HTR-8/SVneo (cell line): ENCODE measurements around the gene UPF2.
A peak's percentile ranks its signal among the peaks of the same experiment; 100 is the strongest.

Experiments
- DNase-seq: peaks from one replicate; pipeline ENCODE4 v3.0.0; 2011; ENCODE audit warnings: low spot score, mixed read lengths; ENCODE audit not compliant: insufficient read length
- FAIRE-seq: peaks from 2 replicates; lab custom pipeline; 2011; peaks lifted over from hg19 to GRCh38; lab: Jason Lieb, UNC

UPF2 gene

GRCh38 chr10:11910102-11910501, 132.5 kb downstream of the UPF2 start:
- DNase-seq: no peak
- FAIRE-seq: no peak

DNA sequence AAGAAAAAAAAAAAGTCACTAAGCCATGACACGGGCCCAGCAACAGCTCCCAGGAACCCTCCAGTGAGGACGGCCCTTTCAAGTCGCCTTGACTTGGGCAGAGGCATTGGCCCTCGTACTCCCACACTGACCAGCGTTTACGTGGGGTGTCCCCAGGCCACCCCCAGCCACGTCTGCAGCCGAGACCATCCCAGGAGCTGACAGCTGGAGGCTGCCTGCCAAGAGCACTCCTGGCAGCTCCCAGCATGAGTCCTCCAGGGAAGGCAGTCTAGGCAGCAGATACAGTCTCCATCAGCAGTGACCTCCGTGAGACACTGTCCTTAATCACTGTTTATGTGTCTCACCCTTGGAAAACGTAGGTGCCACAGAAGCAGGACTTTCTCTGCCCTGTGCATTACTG, 133.0 kb downstream of the UPF2 start:
- DNase-seq (no peak), FAIRE-seq (no peak)

DNA sequence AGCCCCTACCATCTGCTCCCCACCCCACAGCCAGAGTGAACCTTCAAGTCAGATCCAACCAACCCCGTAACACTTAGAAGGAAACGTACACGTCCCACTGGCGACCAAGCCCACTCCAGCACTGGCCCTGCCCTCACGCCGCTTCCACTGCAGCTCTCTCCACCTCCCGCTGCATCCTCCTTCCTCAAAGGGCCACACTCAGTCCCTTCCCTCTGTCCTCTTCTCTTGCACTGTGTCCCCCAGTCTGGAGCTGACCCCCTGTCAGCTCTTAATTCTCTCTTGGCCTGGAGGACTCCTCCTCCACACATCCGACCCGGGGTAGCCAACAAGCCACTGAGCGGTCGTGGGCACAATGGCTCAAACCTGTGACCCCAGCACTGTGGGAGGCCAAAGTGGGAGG, 133.6 kb downstream of the UPF2 start:
- FAIRE-seq (no peak), DNase-seq (no peak)

GRCh38 chr10:11908536-11908935, 134.1 kb downstream of the UPF2 start:
- no peak for FAIRE-seq

GRCh38 chr10:11907914-11908313, 134.7 kb downstream of the UPF2 start:
- no peak for FAIRE-seq

More at GRCh38 chr10:11908536-11908935, 134.1 kb downstream of the UPF2 start:
- no peak for DNase-seq

GRCh38 chr10:11906714-11907113, 135.9 kb downstream of the UPF2 start:
- DNase-seq: no peak
- FAIRE-seq: no peak

More at GRCh38 chr10:11907914-11908313, 134.7 kb downstream of the UPF2 start:
- no peak for DNase-seq

DNA sequence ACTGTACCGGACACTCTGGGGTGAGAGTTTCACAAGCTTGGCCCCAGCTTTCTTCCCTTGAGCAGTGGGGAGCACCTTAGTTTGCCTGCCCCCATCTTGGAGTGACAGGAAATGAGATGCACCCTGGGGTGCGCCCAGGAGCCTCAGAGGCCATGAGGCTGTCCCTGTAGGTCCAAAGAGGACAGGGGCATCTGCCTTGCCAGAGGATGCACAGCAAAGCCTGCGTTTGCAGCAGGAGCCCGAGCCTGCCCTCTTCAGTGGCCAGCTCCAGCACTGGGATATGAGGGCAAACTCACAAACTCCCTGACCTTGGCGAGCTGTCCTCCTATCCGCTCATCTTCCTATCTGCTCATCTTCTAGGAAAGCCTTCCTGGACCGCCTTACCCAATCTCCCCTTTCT, 140.0 kb downstream of the UPF2 start:
- FAIRE-seq (no peak), DNase-seq (no peak)

- FAIRE-seq: no peak
- no peak for DNase-seq
These were observed 140.7 kb downstream of the UPF2 start for GRCh38 chr10:11901833-11902475.

GRCh38 chr10:11901454-11901832, 141.2 kb downstream of the UPF2 start:
- DNase-seq: no peak
- no peak for FAIRE-seq

DNA sequence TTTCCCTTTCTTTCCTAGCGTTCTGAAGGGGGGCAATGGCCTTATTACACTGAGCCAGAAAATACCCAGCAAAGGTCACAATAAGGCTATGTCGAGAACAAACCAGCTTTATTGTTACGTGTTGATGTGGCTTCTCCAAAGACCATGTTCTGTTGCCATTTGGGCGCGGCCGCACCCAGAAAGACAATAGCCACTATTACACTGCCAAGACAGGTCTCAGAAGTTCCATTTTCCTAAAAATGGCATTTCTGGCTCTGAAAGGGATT, 141.6 kb downstream of the UPF2 start:
- no peak for FAIRE-seq

DNA sequence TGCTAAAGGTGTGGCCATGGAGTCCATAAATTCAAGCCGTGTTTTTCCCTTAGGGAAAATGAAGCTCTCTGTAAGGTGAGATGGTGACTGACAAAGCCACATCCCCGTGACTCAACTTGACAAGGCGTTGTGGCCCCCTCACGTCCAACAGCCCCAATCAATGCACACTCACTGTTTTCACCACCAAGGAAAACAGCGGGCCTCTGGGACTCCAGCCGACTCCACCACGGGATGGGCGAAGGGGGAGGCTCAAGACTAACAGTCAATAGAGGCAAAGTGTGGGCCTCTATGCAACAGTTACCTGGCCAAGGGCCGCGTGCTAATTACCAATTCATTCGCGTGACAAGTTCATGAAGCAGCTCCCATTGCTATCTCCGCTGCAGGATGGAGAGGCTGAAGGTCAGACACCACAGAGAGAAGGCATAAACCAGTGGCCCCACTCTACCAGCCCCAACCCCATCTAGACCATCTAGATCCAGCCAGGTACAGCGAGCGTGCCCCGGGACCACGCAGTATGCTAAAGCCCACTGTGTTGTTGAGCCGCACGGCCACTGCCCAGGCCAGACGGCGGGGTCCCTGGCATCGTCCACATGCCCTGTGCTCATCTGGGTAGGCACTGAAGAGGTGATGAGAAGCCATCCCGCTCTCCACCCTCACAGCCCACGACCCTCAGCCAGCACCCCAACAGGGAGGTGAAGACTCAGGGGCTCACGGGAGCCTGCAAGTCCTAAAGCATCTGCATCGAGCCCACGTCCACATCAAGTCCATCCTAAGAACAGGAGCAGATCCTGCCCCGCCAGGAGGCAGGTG, 143.3 kb downstream of the UPF2 start:
- FAIRE-seq (peak; percentile 38), DNase-seq (no peak)

More for the DNA sequence above, 141.6 kb downstream of the UPF2 start:
- no peak for DNase-seq

DNA sequence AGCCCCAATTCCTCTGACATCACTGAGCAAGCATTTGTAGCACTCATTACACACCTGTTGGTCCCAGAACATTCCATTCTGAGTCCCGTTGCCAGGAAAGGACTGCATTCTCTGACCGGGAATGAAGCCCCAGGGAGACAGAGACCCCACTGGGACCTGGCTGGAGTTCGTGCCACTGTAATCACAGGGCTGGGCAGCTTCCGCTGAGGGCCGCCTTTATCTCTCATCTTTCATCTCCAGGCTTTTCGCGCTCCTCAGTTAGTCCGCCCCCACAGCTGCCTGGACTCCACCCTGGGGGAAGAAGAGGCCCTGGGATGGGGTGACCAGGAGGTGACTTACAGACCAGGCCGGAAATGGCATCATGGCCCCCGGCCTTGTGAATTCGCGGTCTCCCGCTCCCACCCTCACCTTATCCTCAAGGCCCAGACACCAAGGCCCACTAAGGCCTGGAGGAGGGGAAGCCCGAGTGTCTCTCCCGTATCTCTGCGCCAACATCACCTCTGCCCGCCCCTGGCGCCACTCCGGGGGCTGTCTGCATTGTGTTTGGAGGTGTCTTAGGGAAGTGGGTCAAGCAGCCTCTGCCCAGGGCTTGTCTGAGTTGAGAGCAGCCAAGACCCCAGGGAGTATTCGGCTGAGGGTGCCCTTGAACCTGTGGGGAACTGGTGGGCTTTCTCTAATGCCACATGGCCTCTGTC, 144.1 kb downstream of the UPF2 start:
- FAIRE-seq (no peak), DNase-seq (no peak)

GRCh38 chr10:11898033-11898371, 144.6 kb downstream of the UPF2 start:
- FAIRE-seq: no peak

GRCh38 chr10:11896549-11897200, 145.9 kb downstream of the UPF2 start:
- no peak for FAIRE-seq
- DNase-seq: no peak

More at GRCh38 chr10:11898033-11898371, 144.6 kb downstream of the UPF2 start:
- no peak for DNase-seq

DNA sequence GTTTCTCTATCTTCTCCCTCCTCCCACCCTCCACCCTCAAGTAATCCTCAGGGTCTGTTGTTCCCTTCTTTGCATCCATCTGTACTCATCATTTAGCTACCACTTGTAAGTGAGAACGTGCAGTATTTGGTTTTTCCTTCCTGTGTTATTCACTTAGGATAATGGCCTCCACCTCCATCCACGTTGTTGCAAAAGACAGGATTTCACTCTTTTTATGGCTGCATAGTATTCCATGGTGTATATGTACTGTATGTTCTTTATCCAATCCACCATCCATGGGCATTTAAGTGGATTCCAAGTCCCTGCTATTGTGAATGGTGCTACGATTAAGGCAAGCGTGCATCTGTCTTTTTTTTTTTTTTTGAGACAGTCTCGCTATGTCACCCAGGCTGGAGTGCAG, 147.0 kb downstream of the UPF2 start:
- DNase-seq (no peak), FAIRE-seq (no peak)

GRCh38 chr10:11895108-11895466, 147.5 kb downstream of the UPF2 start:
- FAIRE-seq: no peak
- DNase-seq: no peak

DNA sequence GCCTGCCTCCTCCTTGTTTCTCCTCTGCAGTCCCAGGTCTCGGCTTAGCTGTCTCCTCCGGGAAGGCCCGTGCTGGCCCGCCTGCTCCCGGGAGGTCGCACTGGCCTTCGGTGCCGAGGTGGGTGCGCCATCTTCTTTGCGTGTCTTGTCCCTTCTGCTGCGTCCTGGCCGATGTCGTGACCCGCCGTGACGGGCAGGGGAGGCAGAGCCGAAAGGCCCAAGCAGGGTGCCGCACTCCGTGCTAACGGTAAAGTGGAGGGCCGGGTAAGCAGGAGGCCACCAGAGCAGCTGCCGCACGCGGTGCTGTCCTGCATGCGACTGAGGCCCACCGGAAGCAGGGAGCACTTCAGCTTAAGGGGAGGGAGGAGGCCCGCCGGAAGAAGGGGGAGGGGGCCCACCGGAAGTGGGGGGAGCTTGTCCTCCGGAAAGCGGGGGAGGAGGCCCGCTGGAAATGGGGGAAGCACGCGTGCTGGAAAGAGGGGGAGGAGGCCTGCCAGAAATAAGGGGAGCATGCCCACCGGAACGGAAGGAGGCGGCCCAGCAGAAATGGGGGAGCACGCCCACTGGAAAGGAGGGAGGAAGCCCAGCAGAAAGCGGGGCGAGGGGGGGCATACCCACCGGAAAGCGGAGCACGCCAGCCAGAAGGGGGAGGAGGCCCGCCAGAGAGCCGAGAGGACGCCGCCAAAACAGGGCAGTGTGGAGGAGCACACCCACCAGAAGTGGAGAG, 148.1 kb downstream of the UPF2 start:
- DNase-seq (no peak), FAIRE-seq (no peak)

DNA sequence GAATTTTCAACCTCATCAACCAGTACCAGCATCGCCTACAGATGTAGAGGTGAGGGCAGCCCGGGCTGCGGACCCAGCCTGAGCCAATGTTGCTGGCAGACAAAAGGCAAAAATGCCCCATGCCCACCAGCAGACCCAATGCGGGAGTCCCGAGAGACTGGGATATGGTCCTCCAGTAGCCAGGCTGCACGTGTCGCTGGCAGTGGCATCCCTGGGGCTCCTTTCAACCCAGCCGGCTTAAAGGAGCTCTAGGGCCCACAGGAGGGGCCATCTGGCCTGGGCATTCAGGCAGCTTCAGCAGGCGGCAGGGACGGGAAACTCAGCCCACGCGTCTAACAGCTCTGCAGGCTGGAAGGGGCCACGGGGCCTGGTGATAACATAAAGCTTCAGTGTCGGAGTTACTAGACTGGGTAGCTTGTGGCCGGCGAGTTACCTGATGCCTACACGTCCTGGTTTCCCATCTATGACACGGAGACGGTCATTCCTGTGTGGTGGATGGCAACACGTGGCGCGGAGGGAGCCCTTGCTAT, 148.8 kb downstream of the UPF2 start:
- DNase-seq (no peak), FAIRE-seq (no peak)

GRCh38 chr10:11891776-11892486, 150.7 kb downstream of the UPF2 start:
- no peak for DNase-seq
- no peak for FAIRE-seq
